GM18508 (cell line): ENCODE measurements around the gene TARBP2.
A peak's percentile ranks its signal among the peaks of the same experiment; 100 is the strongest.

Experiments used
- ATAC-seq: cut with Tn5 transposase; IDR thresholded peaks from one replicate; pipeline ENCODE4 v1.9.1; 2021; ENCODE audit warnings: moderate number of reproducible peaks; ENCODE audit not compliant: insufficient read depth, unreplicated experiment

Gene TARBP2

GRCh38 chr12:53492830-53493609, 8.1 kb upstream of the TARBP2 start:
- no peak for ATAC-seq

GRCh38 chr12:53493610-53494391, 7.3 kb upstream of the TARBP2 start:
- ATAC-seq: no peak

GRCh38 chr12:53495903-53496751, 5.0 kb upstream of the TARBP2 start:
- ATAC-seq: no peak

GRCh38 chr12:53496752-53497032, 4.4 kb upstream of the TARBP2 start:
- ATAC-seq: no peak

- ATAC-seq: no peak
Measured at GRCh38 chr12:53497461-53497860, 3.6 kb upstream of the TARBP2 start.

GRCh38 chr12:53498235-53498630, 2.9 kb upstream of the TARBP2 start:
- no peak for ATAC-seq

- no peak for ATAC-seq
Measured at GRCh38 chr12:53499266-53500141, 1.6 kb upstream of the TARBP2 start, which contains the start of gene MAP3K12. TSS of gene MAP3K12 (minus strand) at chr12:53499458. CDS start at chr12:53487391, 12,067 bp downstream.

GRCh38 chr12:53500142-53500775, 824 bp upstream of the TARBP2 start:
- ATAC-seq: peak; percentile 1

GRCh38 chr12:53501615-53502181, 615 bp downstream of the TARBP2 start:
- no peak for ATAC-seq

GRCh38 chr12:53502331-53502730, 1.2 kb downstream of the TARBP2 start:
- no peak for ATAC-seq

GRCh38 chr12:53502983-53503728, 2.1 kb downstream of the TARBP2 start:
- no peak for ATAC-seq

- no peak for ATAC-seq
Measured at GRCh38 chr12:53504004-53504920, 3.2 kb downstream of the TARBP2 start.

- ATAC-seq: no peak
Measured at GRCh38 chr12:53505086-53505485, 4.0 kb downstream of the TARBP2 start.

GRCh38 chr12:53505555-53506449, 4.7 kb downstream of the TARBP2 start:
- ATAC-seq: no peak

- no peak for ATAC-seq
Measured at GRCh38 chr12:53506450-53506785, 5.3 kb downstream of the TARBP2 start.

- no peak for ATAC-seq
Measured at GRCh38 chr12:53506881-53507602, 6.0 kb downstream of the TARBP2 start, which contains the start of gene NPFF. TSS of gene NPFF (minus strand) at chr12:53507484. CDS start at chr12:53507474, 10 bp downstream.
